OCI-LY7 (cell line): ENCODE data around the gene MTOR. TPM values are rescaled to one million over a fixed set of nuclear protein-coding genes. Genes with fewer than 3 reads are reported as not detected.

Source experiments
- small RNA-seq: library from RNA; depleted of rRNA; stranded (forward); fragments of <200 nt; gene quantifications from one replicate; pipeline ENCODE3, GENCODE V24; 2014
- total RNA-seq, 2 experiments: library from RNA; depleted of rRNA in 1 of 2; stranded (reverse); fragments of >200 nt in 1 of 2; shearing (Covaris generic) in 1 of 2; gene quantifications; 2 replicates each; pipeline ENCODE4 v1.2.3, GENCODE V29; 2014 to 2022

MTOR gene
- total RNA-seq, 2 experiments from 2014 or later = 41.1 to 58.6 TPM

Small RNA genes lying within 50 kb of the gene (small RNA-seq; reads per million reads assigned to genes)
- gene RNU6-291P = not detected
- not detected for gene RNU6-537P
- not detected for gene RPL39P6

Other genes with a start within 250 kb of the MTOR start
- gene TARDBP, start 249.9 kb downstream of the MTOR start, total RNA-seq (2014; rRNA removed; shearing (Covaris generic)) = 145 and 177 TPM in 2 replicates
- gene TARDBP, start 249.9 kb downstream of the MTOR start, total RNA-seq (2022) = 277 and 278 TPM in 2 replicates
- not detected in 2 replicates for gene MASP2, start 215.3 kb downstream of the MTOR start, total RNA-seq (2014; rRNA removed; shearing (Covaris generic))
- gene MASP2, start 215.3 kb downstream of the MTOR start, total RNA-seq (2022) = 0.38 and 0.55 TPM in 2 replicates
- gene SRM, start 202.5 kb downstream of the MTOR start, total RNA-seq (2014; rRNA removed; shearing (Covaris generic)) = 52.4 and 65.2 TPM in 2 replicates
- gene SRM, start 202.5 kb downstream of the MTOR start, total RNA-seq (2022) = 185 and 208 TPM in 2 replicates
- gene EXOSC10, start 162.7 kb downstream of the MTOR start, total RNA-seq (2014; rRNA removed; shearing (Covaris generic)) = 75.1 and 117 TPM in 2 replicates
- gene EXOSC10, start 162.7 kb downstream of the MTOR start, total RNA-seq (2022) = 91.9 and 95.1 TPM in 2 replicates
- not detected in 2 replicates for gene ANGPTL7, start 73.2 kb downstream of the MTOR start, total RNA-seq (2014; rRNA removed; shearing (Covaris generic))
- not detected in 2 replicates for gene ANGPTL7, start 73.2 kb downstream of the MTOR start, total RNA-seq (2022)
- 22.4 and 22.7 TPM in 2 replicates for gene UBIAD1, start 10.6 kb upstream of the MTOR start, total RNA-seq (2014; rRNA removed; shearing (Covaris generic))
- gene UBIAD1, start 10.6 kb upstream of the MTOR start, total RNA-seq (2022) = 27.9 and 28.9 TPM in 2 replicates
- gene DISP3, start 216.6 kb upstream of the MTOR start, total RNA-seq (2014; rRNA removed; shearing (Covaris generic)) = 0.13 and 1.7 TPM in 2 replicates
- 0.37 and 0.97 TPM in 2 replicates for gene DISP3, start 216.6 kb upstream of the MTOR start, total RNA-seq (2022)